Midbrain (tissue), 1 donor: ENCODE data around the gene SUCLG2.

ENCODE experiments used
- DNase-seq: peaks from one replicate; lab custom pipeline; 2025; lab: John Stamatoyannopoulos, UW

Gene SUCLG2

GRCh38 chr3:67654099-67654843 is at the start of gene SUCLG2:
Gene SUCLG2 (minus strand): TSS chr3:67654612. CDS start chr3:67654586, 26 bp downstream.
- peak; percentile 81 for DNase-seq

- DNase-seq = no peak
These were observed 46.2 kb upstream of the SUCLG2 start for GRCh38 chr3:67700596-67700995.

GRCh38 chr3:67699882-67700281 is 45.5 kb upstream of the SUCLG2 start:
- no peak for DNase-seq

GRCh38 chr3:67692621-67693020 is 38.2 kb upstream of the SUCLG2 start:
- no peak for DNase-seq

- DNase-seq = no peak
These were observed 37.5 kb upstream of the SUCLG2 start for GRCh38 chr3:67691926-67692325.

GRCh38 chr3:67691207-67691606 is 36.8 kb upstream of the SUCLG2 start:
- DNase-seq = no peak

GRCh38 chr3:67689806-67690205 is 35.4 kb upstream of the SUCLG2 start:
- DNase-seq = no peak

- no peak for DNase-seq
These were observed 33.8 kb upstream of the SUCLG2 start for GRCh38 chr3:67688231-67688630.

- no peak for DNase-seq
These were observed 31.7 kb upstream of the SUCLG2 start for GRCh38 chr3:67686069-67686468.

GRCh38 chr3:67685499-67685898 is 31.1 kb upstream of the SUCLG2 start:
- no peak for DNase-seq

- DNase-seq = no peak
These were observed 29.8 kb upstream of the SUCLG2 start for GRCh38 chr3:67684211-67684610.

GRCh38 chr3:67683522-67683921 is 29.1 kb upstream of the SUCLG2 start:
- no peak for DNase-seq

- DNase-seq = no peak
These were observed 24.3 kb upstream of the SUCLG2 start for GRCh38 chr3:67678665-67679064.

- no peak for DNase-seq
These were observed 19.6 kb upstream of the SUCLG2 start for GRCh38 chr3:67674055-67674454.

- no peak for DNase-seq
These were observed 8.3 kb upstream of the SUCLG2 start for GRCh38 chr3:67662733-67663132.

GRCh38 chr3:67661089-67661488 is 6.7 kb upstream of the SUCLG2 start:
- no peak for DNase-seq

- DNase-seq = no peak
These were observed 2.8 kb upstream of the SUCLG2 start for GRCh38 chr3:67657192-67657591.

- DNase-seq = no peak
These were observed 2.2 kb upstream of the SUCLG2 start for GRCh38 chr3:67656614-67657013.

- DNase-seq = no peak
These were observed 1.1 kb upstream of the SUCLG2 start for GRCh38 chr3:67655364-67656121.

- peak; percentile 47 for DNase-seq
These were observed 399 bp upstream of the SUCLG2 start for GRCh38 chr3:67654844-67655177.

- DNase-seq = no peak
These were observed 850 bp downstream of the SUCLG2 start for GRCh38 chr3:67653425-67654098.

- no peak for DNase-seq
These were observed 4.3 kb downstream of the SUCLG2 start for GRCh38 chr3:67650084-67650483.

- DNase-seq = no peak
These were observed 4.7 kb downstream of the SUCLG2 start for GRCh38 chr3:67649681-67650080.
